GM19239 (cell line): ENCODE measurements around the gene EFCAB6.

Experiments used
- DNase-seq: peaks from one replicate; pipeline ENCODE4 v3.0.0; 2011; ENCODE audit warnings: low spot score; ENCODE audit not compliant: insufficient read length
- FAIRE-seq: peaks from 2 replicates; lab custom pipeline; 2011; peaks lifted over from hg19 to GRCh38; lab: Jason Lieb, UNC

EFCAB6 gene

GRCh38 chr22:43818981-43819380 is 6.9 kb upstream of the EFCAB6 start:
- DNase-seq (no peak), FAIRE-seq (no peak)

GRCh38 chr22:43817402-43817801 is 5.3 kb upstream of the EFCAB6 start:
- FAIRE-seq (no peak), DNase-seq (no peak)

DNA sequence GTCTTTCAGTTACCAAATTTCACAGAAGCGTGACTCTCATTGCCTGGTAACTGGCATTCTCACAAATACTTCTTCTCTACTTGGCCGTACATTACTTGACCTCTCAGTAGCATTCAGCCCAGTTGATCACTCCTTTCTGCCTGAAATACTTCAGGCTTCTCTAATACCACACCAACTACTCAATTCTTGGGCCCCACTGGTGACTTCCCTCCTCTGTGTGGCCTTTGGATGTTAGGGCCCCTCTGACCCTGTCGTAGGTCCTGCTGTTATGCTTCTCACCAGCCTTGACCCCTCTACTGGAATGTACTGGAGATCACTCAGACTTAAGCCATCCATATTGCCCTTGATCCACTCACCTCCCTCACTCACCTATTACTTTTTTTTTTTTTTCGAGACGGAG is 2.2 kb upstream of the EFCAB6 start:
- FAIRE-seq (no peak), DNase-seq (no peak)

- no peak for DNase-seq
- no peak for FAIRE-seq
Measured at GRCh38 chr22:43812890-43813289, 785 bp upstream of the EFCAB6 start.

DNA sequence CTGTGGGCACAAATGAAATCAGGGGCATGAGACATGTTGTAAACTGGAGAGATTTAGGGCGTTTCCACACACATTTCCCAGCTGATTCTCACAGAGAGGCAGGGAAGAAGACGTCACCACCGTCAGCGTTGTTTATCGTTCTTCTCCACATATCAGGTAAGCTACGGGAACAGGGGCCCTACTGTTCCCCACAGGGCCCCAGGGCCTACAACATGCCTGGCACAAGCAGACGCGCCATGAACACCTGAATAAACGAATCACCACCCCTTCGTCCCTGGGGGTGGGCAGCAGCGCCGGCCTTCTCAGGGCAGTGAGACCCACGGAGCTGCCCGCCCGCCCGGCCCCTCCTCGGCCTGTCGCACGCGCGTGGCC is 342 bp downstream of the EFCAB6 start:
- FAIRE-seq (no peak), DNase-seq (no peak)

GRCh38 chr22:43802897-43803495 is 9.1 kb downstream of the EFCAB6 start:
- FAIRE-seq: no peak
- no peak for DNase-seq

- no peak for DNase-seq
- no peak for FAIRE-seq
Measured at GRCh38 chr22:43800970-43801369, 11.1 kb downstream of the EFCAB6 start.

DNA sequence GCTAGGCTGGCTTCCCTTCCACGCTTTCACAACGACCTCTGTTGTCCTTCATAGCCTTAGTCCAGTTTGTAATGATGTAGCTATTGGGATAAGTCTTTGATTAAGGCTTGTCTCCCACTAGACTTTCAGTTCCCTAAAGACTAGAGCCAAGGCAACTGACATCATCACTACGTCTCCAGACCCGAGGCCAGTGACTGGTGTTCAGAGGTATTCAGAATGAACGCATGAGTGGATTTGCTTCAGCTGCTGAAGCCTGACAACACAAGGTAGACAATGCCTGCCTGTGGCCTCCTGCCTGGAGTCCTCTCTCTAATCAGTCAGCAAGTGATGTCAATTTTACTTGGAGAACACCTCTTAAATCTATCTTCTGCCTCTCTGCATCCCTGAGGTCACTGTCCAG is 13.6 kb downstream of the EFCAB6 start:
- DNase-seq (peak; percentile 18), FAIRE-seq (peak; percentile 68)

- no peak for DNase-seq
- no peak for FAIRE-seq
Measured at GRCh38 chr22:43796567-43796966, 15.5 kb downstream of the EFCAB6 start.

GRCh38 chr22:43795320-43795719 is 16.8 kb downstream of the EFCAB6 start:
- DNase-seq: no peak
- no peak for FAIRE-seq

DNA sequence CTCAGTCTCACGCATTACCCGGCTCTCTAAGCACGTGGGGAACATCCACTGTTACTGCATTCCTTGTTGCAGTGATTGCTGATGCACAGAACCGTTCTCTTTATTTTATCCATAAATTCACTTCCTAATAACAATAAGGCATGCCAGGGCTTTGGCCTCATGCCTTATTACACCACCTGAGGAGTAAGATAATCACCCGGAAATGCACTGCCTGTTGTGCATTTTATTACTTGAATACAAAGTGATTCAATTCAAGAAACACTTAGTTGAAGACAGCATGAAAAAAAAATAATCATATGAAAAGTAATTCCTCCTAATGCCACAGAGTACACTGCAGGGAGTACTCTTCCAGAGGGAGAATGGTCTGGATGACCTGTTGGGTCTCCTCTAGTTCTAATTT is 19.2 kb downstream of the EFCAB6 start:
- no peak for DNase-seq
- no peak for FAIRE-seq

GRCh38 chr22:43789452-43789851 is 22.7 kb downstream of the EFCAB6 start:
- FAIRE-seq (no peak), DNase-seq (no peak)

DNA sequence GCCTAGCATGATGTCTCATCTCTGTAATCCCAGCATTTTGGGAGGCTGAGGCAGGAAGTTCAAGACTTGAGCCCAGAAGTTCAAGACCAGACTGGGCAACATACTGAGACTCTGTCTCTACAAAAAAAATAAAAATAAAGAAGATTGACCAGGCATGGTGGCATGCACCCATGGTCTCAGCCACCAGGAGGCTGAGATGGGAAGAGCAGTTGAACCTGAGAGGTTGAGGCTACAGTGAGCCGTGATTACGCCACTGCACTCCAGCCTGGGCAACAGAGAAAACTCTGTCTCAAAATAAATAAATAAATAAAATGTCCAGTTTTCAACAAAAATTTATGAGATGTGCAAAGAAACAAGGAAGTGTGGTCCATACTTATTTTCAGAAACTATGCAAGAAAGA is 28.3 kb downstream of the EFCAB6 start:
- no peak for DNase-seq
- no peak for FAIRE-seq

GRCh38 chr22:43782448-43782847 is 29.7 kb downstream of the EFCAB6 start:
- no peak for DNase-seq
- FAIRE-seq: no peak

- DNase-seq: no peak
- no peak for FAIRE-seq
Measured at GRCh38 chr22:43777286-43777685, 34.8 kb downstream of the EFCAB6 start.

GRCh38 chr22:43776081-43776670 is 35.9 kb downstream of the EFCAB6 start:
- DNase-seq (no peak), FAIRE-seq (no peak)

GRCh38 chr22:43774318-43774915 is 37.7 kb downstream of the EFCAB6 start:
- no peak for DNase-seq
- FAIRE-seq: no peak

DNA sequence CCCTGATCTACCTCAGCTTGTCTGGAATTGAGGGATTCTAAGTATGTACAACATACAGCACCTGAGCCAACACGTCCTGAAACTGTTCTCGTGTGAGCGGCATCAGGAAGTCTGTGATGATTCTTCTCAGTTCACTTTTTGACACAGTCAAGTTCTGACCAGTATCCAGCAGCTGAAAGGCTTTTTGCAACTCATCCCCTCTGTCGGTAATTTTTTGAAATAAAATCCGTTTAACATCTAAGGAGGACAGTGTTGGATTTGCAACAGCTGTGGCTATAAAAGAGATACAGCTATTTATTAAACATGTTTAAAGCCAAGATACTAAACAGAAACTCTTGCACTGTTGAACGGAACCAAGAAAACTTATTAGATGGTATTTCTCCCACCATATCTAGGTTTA is 39.3 kb downstream of the EFCAB6 start:
- no peak for DNase-seq
- FAIRE-seq: no peak

- FAIRE-seq (no peak), DNase-seq (no peak)
Measured at GRCh38 chr22:43755452-43755851, 56.7 kb downstream of the EFCAB6 start.

DNA sequence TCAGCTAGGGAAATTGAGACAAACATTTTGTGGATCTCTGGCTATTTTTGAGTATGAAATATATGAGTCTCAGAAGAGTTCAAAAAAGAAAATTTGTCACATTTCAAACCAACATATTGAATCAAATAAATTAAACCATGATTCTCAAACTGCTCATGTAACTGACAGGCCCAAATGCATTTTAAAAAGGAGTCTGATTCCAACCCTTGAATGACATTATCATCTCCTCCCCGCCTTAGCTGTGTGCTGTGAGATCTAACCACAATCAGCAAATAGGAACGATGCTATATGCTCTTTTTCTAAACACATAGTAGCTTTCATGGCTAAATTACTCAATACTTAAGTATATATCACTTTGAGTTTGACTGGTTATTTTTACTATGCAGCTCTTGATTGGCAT is 57.1 kb downstream of the EFCAB6 start:
- DNase-seq: no peak
- no peak for FAIRE-seq

- DNase-seq (no peak), FAIRE-seq (no peak)
Measured at GRCh38 chr22:43754176-43754575, 57.9 kb downstream of the EFCAB6 start.

DNA sequence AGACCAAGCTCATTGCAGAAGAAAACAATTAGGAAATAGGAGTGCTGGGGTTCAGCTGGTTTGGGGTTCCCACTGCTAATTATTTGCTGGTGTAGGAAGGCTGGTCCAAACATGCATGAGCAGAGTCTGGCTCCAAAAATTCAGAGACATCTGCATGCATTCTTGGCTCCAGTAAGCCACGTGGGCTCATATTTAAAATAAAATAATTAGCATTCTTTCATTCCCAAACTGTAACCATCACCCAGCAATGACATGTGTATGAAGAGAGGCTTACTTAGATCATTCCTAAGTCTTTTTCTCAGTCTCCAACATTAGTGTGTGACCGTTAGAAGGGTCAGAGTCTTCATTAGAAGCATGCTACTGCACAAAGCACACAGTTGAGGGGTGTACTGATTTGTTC is 58.4 kb downstream of the EFCAB6 start:
- DNase-seq (no peak), FAIRE-seq (no peak)
